Muscle layer of duodenum (tissue), 2 donors: ENCODE data around the gene LARP4.
"Not testable (repeated sequence)": the region's sequence is repeated elsewhere in the genome, so short reads cannot be mapped to it uniquely, and the experiment has no call there.

ENCODE experiments used
- H3K27ac ChIP-seq: one replicate; pipeline ENCODE4 v1.7.0; 2013; ENCODE audit warnings: mild to moderate bottlenecking, low read length
- H3K27me3 ChIP-seq: one replicate; pipeline ENCODE4 v1.7.0; 2013; ENCODE audit warnings: low read depth, mild to moderate bottlenecking, control low read depth, low read length
- H3K36me3 ChIP-seq, 2 donors: one replicate each; pipeline ENCODE4 v1.7.0; 2013; ENCODE audit warnings: low read length in 2 of 2, control low read depth in 1 of 2, mild to moderate bottlenecking in 1 of 2; ENCODE audit not compliant: insufficient read depth in 2 of 2, control insufficient read depth in 1 of 2
- H3K4me1 ChIP-seq, 2 donors: one replicate each; pipeline ENCODE4 v1.7.0; 2013; ENCODE audit warnings: low read length in 2 of 2, mild to moderate bottlenecking in 2 of 2, control low read depth in 1 of 2, moderate library complexity in 1 of 2; ENCODE audit not compliant: insufficient read depth in 2 of 2, control insufficient read depth in 1 of 2
- H3K4me3 ChIP-seq, 2 donors: one replicate each; pipeline ENCODE4 v1.7.0; 2013; ENCODE audit warnings: low read length in 2 of 2, low read depth in 1 of 2, mild to moderate bottlenecking in 1 of 2
- H3K9me3 ChIP-seq, 2 donors: one replicate each; pipeline ENCODE4 v1.7.0; 2013; ENCODE audit warnings: low read length in 2 of 2, control low read depth in 1 of 2, mild to moderate bottlenecking in 1 of 2; ENCODE audit not compliant: control insufficient read depth in 1 of 2
- donor health status: healthy.

Gene LARP4

DNA sequence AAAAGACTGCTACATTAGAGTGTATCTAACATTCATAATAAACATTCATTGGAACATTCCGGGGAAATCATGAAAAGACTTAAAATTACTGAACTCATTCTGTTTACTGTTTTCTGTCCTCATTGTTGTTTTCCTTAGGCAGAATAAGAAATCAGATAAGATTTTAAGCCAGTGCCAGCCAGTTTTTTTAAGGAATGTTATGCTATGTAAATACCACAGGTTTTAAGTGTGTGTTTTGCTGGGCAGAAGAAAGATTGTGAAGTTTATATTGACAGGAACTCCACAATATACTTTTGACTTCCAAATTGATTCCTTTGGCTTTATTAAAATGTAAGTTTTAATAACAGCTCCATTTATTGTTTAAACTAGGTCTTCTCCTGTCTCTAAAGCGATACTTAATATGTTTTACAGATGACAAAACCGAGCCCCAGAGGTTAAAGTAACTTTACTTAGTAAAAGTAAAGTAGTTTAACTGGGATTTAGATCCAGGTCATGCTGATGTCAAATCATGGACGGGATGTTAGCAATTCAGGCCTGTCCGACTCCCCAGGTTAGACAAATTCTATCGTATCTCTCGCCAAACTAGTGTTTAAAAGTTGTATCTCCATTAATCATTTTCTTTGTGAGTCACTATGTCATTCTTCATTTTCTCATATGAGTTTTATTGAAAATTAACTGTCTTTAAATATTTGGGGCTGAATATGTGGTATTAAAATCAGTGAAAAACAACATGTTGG, 1.7 kb downstream of the LARP4 start:
- H3K36me3 ChIP-seq: peaks cover 0 to 8% of the 10 kb centered on the region in 2 donors
- H3K9me3 ChIP-seq: no peaks in the 10 kb centered on the region
- H3K27me3 ChIP-seq: no peaks in the 10 kb centered on the region
- H3K4me1 ChIP-seq: peaks cover 4 to 20% of the 10 kb centered on the region in 2 donors
- peak overlapping the region; percentile 78 to 82 for H3K4me3 ChIP-seq
- peak overlapping the region; percentile 97 for H3K27ac ChIP-seq

- Histone ChIP-seq H3K4me3 (peak overlapping the region; percentile 78 to 82), H3K4me1 (peaks cover 4 to 20% of the 10 kb centered on the region in 2 donors), H3K27ac (peak overlapping the region; percentile 97), H3K27me3 (no peaks in the 10 kb centered on the region), H3K9me3 (no peaks in the 10 kb centered on the region), H3K36me3 (peaks cover 0 to 8% of the 10 kb centered on the region in 2 donors)
These were observed 2.3 kb downstream of the LARP4 start for GRCh38 chr12:50403001-50403440.

DNA sequence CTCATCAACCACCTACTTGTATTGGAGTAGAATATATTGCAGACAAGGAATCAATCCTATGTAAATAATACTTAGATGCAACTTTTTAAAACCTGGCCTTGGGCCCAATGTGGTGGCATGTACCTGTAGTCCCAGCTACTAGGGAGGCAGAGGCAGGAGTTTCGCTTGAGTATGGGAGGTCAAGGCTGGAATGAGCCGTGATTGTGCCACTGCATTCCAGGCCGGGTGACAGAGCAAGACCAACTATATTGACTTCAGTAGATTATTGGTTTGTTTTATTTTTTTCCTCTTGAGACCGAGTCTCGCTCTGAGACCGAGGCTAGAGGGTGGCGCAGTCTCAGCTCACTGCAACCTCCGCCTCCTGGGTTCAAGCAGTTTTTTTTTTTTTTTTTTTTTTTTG, 3.6 kb downstream of the LARP4 start:
- H3K27ac ChIP-seq: no peak overlapping the region
- peaks cover 4 to 20% of the 10 kb centered on the region in 2 donors for H3K4me1 ChIP-seq
- no peaks in the 10 kb centered on the region for H3K27me3 ChIP-seq

GRCh38 chr12:50411051-50411660, 10.5 kb downstream of the LARP4 start:
- Histone ChIP-seq H3K36me3 (no peaks in the 10 kb centered on the region), H3K27ac (no peak overlapping the region), H3K9me3 (no peaks in the 10 kb centered on the region), H3K4me1 (no peaks in the 10 kb centered on the region), H3K27me3 (no peaks in the 10 kb centered on the region), H3K4me3 (no peak overlapping the region)

More for the DNA sequence above, 3.6 kb downstream of the LARP4 start:
- peaks cover 0 to 8% of the 10 kb centered on the region in 2 donors for H3K36me3 ChIP-seq
- H3K4me3 ChIP-seq: no peak overlapping the region
- no peaks in the 10 kb centered on the region for H3K9me3 ChIP-seq

- no peaks in the 10 kb centered on the region for H3K4me1 ChIP-seq
- H3K36me3 ChIP-seq: peaks cover 0 to 4% of the 10 kb centered on the region in 2 donors
- H3K27me3 ChIP-seq: no peaks in the 10 kb centered on the region
- no peak overlapping the region for H3K4me3 ChIP-seq
- no peak overlapping the region for H3K27ac ChIP-seq
- H3K9me3 ChIP-seq: no peaks in the 10 kb centered on the region
These were observed 15.3 kb downstream of the LARP4 start for GRCh38 chr12:50415899-50416479.

DNA sequence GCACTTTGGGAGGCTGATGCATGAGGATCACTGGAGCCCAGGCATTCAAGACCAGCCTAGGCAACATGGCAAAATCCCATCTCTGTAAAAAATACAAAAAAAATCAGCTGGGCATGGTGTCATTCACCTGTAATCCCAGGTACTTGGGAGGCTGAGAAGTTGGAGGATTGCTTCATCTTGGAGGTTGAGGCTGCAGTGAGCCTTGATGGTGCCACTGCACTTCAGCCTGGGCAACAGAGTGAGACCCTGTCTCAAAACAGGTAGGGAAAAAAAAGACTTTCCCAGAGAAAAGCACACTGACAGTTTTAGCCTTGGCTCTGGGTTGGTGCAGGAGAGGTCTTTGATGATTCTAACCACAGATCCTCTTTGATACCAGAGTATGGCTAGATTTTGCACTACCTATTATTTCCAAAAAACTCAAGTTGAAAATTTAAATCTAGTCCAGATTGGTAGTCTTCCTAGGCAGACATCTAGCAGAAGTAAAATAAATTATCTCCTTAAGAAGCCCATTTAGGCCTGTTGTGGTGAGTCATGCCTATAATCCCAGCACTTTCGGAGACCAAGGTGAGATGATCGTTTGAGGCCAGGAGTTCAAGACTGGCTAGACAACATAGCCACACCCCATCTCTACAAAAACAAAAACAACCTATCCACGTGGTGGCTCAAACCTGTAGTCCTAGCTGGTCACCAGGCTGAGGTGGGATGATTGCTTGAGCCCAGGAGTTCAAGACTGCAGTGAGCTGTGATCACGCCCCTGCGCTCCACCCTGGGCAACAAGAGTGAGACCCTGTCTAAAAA, 18.6 kb downstream of the LARP4 start:
- H3K9me3 ChIP-seq: no peaks in the 10 kb centered on the region
- no peak overlapping the region for H3K4me3 ChIP-seq
- no peaks in the 10 kb centered on the region for H3K27me3 ChIP-seq
- no peaks in the 10 kb centered on the region for H3K4me1 ChIP-seq
- no peak overlapping the region for H3K27ac ChIP-seq
- H3K36me3 ChIP-seq: peaks cover 0 to 4% of the 10 kb centered on the region in 2 donors

DNA sequence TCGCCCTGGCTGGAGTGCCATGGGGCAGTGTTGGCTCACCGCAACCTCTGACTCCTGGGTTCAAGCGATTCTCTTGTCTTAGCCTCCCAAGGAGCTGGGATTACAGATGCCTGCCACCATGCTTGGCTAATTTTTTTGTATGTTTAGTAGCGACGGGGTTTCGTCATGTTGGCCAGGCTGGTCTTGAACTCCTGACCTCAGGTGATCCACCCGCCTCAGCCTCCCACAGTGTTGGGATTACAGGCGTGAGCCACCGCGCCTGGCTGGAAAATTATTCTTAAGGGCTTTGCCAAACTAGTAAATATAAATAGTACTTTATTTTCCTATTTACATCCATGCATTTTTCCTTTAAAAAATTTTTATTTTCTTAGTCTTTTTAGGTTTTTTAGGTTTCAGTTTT, 22.2 kb downstream of the LARP4 start:
- H3K4me3 ChIP-seq, H3K9me3 ChIP-seq, H3K27ac ChIP-seq, H3K36me3 ChIP-seq, H3K4me1 ChIP-seq, H3K27me3 ChIP-seq: not testable (repeated sequence)

DNA sequence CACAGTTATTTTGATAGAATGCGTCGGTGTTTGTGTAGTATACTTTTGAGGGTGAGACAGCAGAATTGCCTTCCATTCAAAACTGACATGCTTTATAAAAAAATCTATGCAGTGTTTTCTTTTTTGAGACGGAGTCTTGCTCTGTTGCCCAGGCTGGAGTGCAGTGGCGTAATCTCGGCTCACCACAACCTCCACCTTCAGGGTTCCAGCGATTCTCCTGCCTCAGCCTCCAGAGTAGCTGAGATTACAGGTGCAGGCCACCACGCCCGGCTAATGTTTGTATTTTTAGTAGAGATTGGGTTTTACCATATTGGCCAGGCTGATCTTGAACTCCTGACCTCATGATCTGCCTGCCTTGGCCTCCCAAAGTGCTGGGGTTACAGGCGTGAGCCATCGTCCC, 22.7 kb downstream of the LARP4 start:
- not testable (repeated sequence) for H3K27ac ChIP-seq, H3K9me3 ChIP-seq, H3K27me3 ChIP-seq, H3K36me3 ChIP-seq, H3K4me1 ChIP-seq, H3K4me3 ChIP-seq

GRCh38 chr12:50425589-50426258, 25.0 kb downstream of the LARP4 start:
- no peak overlapping the region for H3K27ac ChIP-seq
- H3K9me3 ChIP-seq: no peaks in the 10 kb centered on the region
- peaks cover 10 to 20% of the 10 kb centered on the region in 2 donors for H3K36me3 ChIP-seq
- H3K27me3 ChIP-seq: no peaks in the 10 kb centered on the region
- no peak overlapping the region for H3K4me3 ChIP-seq
- H3K4me1 ChIP-seq: no peaks in the 10 kb centered on the region

DNA sequence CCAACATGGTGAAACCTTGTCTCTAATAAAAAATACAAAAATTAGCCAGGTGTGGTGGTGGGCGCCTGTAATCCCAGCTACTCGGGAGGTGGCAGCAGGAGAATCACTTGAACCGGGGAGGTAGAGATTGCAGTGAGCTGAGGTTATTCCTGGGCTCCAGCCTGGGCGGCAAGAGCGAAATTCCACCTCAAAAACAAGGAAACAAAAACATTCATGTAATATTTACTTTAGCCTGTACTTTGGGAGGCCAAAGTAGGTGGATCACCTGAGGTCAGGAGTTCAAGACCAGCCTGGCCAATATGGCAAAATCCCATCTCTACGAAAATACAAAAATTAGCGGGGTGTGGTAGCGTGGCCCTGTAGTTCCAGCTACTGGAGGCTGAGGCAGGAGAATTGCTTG, 31.0 kb downstream of the LARP4 start:
- not testable (repeated sequence) for H3K4me3 ChIP-seq, H3K9me3 ChIP-seq, H3K27me3 ChIP-seq, H3K4me1 ChIP-seq, H3K27ac ChIP-seq
- peaks cover 42 to 71% of the 10 kb centered on the region in 2 donors for H3K36me3 ChIP-seq

- no peak overlapping the region for H3K4me3 ChIP-seq
- H3K4me1 ChIP-seq: no peaks in the 10 kb centered on the region
- no peak overlapping the region for H3K27ac ChIP-seq
- peaks cover 55 to 76% of the 10 kb centered on the region in 2 donors for H3K36me3 ChIP-seq
- H3K27me3 ChIP-seq: no peaks in the 10 kb centered on the region
- H3K9me3 ChIP-seq: no peaks in the 10 kb centered on the region
These were observed 39.6 kb downstream of the LARP4 start for GRCh38 chr12:50440288-50440687.
